GM08714 (cell line): ENCODE results near the gene TCF12.

Experiments used
- H3K4me3 ChIP-seq: fragments of 200-500 bp; sonication (Bioruptor generic); 2 replicates; pipeline ENCODE4 v1.5.1; 2014; ENCODE audit warnings: mild to moderate bottlenecking, low read length, inconsistent platforms
- ZNF274 ChIP-seq: IDR thresholded peaks from 2 replicates; pipeline ENCODE4 v1.6.1; 2012; ENCODE audit warnings: mild to moderate bottlenecking, low read depth, low read length

TCF12 gene

GRCh38 chr15:56971571-56971970, 53.1 kb downstream of the TCF12 start:
- H3K4me3 ChIP-seq: no peak overlapping the region
- no peak for TF ChIP-seq ZNF274

GRCh38 chr15:56972016-56972415, 53.6 kb downstream of the TCF12 start:
- no peak overlapping the region for H3K4me3 ChIP-seq
- TF ChIP-seq ZNF274: no peak

GRCh38 chr15:56972426-56972825, 54.0 kb downstream of the TCF12 start:
- no peak overlapping the region for H3K4me3 ChIP-seq
- no peak for TF ChIP-seq ZNF274

- no peak overlapping the region for H3K4me3 ChIP-seq
- no peak for TF ChIP-seq ZNF274
These were observed 55.0 kb downstream of the TCF12 start for GRCh38 chr15:56973463-56973862.

- no peak for TF ChIP-seq ZNF274
These were observed 58.8 kb downstream of the TCF12 start for GRCh38 chr15:56977232-56977631.

DNA sequence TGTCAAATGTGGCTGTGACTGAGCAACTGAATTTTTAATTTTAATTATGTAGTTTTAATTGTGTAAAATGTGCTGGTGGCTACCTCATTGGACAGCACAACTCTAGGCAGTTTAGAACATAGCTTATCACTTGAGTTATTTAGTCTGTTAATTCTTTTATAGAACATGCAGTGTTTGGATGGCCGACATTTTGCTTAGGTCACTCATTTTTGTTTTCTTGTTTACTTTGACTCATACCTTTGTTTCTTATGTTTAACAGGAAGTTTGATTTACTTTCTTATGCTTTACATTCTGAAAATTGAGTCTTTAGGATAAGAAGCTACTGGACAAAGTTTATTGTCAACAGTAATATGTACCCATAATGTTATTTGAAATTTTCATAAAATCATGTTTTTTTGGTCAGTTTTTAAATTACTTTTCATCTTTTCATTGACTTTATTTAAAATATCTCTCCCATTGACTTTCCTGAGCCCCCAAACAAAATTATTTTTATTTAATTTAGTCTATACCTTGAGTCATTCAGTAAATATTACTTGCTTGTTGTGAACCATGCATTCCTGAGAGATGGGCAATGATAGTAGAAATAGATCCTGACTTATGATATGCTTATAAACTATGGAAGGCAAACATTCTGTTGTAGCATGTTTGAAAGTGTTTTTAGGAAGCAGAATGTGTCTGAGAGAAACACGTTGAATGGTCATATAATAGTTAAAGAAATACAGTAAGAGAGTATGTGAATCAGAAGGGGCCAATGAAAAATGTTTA, 60.6 kb downstream of the TCF12 start:
- no peak overlapping the region for H3K4me3 ChIP-seq
- TF ChIP-seq ZNF274: no peak

More at GRCh38 chr15:56977232-56977631, 58.8 kb downstream of the TCF12 start:
- no peak overlapping the region for H3K4me3 ChIP-seq

DNA sequence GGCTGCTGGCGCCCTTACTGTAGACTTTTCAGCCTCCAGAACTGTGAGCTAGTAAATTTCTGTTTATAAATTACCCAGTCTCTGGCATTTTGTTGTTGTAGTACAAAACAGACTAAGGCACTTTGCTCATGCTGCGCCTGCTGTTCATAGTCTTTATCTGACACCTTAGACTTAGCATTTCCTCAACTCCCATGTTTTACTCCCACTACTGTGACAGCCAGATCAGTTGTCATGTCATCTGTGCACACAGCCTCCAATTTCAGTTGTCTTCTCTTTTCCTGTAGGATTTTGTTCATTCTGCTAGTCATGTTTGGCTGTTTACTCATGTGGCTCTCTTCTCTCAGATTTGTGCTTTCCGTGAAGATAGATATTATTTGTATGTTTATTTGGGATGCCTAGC, 62.0 kb downstream of the TCF12 start:
- TF ChIP-seq ZNF274: no peak
- H3K4me3 ChIP-seq: no peak overlapping the region

DNA sequence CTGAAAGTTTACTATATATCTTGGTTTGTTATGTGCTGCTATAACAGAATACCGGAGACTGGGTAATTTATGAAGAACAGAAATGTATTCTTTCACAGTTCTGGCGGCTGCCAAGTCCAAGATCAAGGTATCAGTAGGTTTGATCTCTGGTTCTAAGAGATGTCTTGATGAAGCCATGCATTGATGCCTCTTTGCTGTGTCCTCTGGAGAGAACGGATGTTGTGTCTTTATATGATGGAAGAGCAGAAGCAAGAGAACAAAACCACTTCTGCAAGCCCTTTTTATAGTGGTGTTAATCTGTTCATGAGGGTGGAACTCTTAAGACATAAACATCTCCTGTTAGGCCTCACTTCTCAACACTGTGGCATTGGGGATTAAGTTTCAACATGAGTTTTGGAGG, 62.7 kb downstream of the TCF12 start:
- no peak for TF ChIP-seq ZNF274

GRCh38 chr15:56982987-56983386, 64.5 kb downstream of the TCF12 start:
- TF ChIP-seq ZNF274: no peak
- H3K4me3 ChIP-seq: no peak overlapping the region

More for the DNA sequence above, 62.7 kb downstream of the TCF12 start:
- no peak overlapping the region for H3K4me3 ChIP-seq

- TF ChIP-seq ZNF274: no peak
- H3K4me3 ChIP-seq: no peak overlapping the region
These were observed 66.4 kb downstream of the TCF12 start for GRCh38 chr15:56984681-56985481.

GRCh38 chr15:56985856-56986255, 67.4 kb downstream of the TCF12 start:
- TF ChIP-seq ZNF274: no peak

GRCh38 chr15:56987286-56987685, 68.8 kb downstream of the TCF12 start:
- no peak for TF ChIP-seq ZNF274

More at GRCh38 chr15:56985856-56986255, 67.4 kb downstream of the TCF12 start:
- no peak overlapping the region for H3K4me3 ChIP-seq

DNA sequence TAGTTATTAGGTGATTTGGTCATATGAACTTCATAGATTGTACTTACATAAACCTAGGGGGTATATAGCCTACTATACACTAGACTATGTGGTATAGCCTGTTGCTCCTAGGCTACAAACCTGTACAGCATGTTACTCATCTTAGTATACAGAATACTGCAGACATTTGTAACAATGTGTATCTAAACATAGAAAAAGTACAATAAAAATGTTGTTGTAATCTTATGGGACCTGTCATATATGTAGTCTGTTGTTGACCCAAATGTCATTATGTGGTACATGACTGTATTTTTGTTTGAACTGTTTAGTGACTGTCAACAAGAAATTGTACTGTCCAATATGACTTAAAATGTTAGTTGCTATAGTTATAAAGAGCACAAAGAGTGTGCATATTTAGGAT, 69.8 kb downstream of the TCF12 start:
- no peak overlapping the region for H3K4me3 ChIP-seq
- TF ChIP-seq ZNF274: no peak

More at GRCh38 chr15:56987286-56987685, 68.8 kb downstream of the TCF12 start:
- no peak overlapping the region; the same call in 1 of the 2 replicates for H3K4me3 ChIP-seq

GRCh38 chr15:56989411-56989924, 71.0 kb downstream of the TCF12 start:
- H3K4me3 ChIP-seq: no peak overlapping the region
- no peak for TF ChIP-seq ZNF274

- no peak overlapping the region for H3K4me3 ChIP-seq
- TF ChIP-seq ZNF274: no peak
These were observed 72.6 kb downstream of the TCF12 start for GRCh38 chr15:56991017-56991416.
